GM18868 (cell line): Measurements from ENCODE around the gene C2CD3.

ENCODE experiments used
- ATAC-seq: cut with Tn5 transposase; IDR thresholded peaks from one replicate; pipeline ENCODE4 v1.9.1; 2021; ENCODE audit warnings: mild to moderate bottlenecking, moderate library complexity; ENCODE audit not compliant: unreplicated experiment

C2CD3 gene

DNA sequence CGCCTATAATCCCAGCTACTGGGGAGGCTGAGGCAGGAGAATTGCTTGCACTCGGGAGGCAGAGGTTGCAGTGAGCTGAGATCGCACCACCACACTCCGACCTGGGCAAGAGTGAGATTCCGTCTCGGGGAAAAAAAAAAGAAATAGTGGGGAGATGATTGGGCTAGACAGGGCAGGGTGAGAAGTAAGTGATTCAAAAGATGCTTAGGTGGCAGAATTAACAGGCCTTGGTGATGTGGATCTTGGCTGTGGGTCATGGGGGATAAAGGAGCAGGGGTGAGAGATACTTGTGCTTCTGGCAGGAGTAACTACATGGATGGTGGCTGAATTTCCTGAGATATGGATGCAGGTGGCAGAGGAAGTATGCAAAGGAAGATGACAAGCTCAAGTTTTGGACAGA is 148.8 kb downstream of the C2CD3 start:
- no peak for ATAC-seq

DNA sequence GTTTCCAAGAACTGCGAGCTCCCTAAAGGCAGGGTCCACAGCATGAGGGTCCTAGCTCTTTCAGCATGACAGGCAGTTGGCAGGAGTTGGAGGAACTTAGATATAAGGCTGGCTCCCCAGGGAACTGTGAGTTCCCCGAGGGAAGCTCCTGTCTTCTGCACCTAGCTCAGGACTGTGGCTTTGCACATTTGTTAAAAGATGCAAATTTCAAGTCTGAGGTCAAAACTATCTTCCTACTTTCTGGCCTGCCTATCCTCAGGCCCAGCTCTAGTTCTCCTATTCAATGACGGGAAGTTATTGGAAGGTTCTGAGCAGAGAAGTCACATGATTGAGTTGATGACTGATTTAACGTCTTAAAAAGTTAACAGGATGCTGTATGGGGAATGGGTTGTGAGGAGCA is 150.3 kb downstream of the C2CD3 start:
- ATAC-seq: no peak

DNA sequence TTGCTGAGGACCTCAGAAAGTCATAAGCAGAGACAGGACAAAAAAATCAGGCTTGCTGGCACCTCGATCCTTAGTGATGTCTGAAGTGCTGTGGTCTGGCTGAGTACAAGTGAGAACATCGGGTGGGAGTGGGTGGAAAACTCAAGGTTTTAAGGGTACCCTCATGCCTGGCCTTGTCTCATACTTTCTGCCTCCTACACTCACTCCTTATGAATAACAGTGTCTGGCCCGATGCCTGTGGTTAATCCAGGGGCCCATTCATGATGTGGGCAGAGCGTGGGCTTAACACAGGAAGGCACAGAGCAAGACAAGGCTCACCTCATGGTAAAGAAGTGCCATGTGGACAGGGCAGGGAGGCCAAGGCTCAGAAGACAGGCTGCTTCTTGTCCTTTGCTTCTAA is 150.9 kb downstream of the C2CD3 start:
- ATAC-seq: no peak

DNA sequence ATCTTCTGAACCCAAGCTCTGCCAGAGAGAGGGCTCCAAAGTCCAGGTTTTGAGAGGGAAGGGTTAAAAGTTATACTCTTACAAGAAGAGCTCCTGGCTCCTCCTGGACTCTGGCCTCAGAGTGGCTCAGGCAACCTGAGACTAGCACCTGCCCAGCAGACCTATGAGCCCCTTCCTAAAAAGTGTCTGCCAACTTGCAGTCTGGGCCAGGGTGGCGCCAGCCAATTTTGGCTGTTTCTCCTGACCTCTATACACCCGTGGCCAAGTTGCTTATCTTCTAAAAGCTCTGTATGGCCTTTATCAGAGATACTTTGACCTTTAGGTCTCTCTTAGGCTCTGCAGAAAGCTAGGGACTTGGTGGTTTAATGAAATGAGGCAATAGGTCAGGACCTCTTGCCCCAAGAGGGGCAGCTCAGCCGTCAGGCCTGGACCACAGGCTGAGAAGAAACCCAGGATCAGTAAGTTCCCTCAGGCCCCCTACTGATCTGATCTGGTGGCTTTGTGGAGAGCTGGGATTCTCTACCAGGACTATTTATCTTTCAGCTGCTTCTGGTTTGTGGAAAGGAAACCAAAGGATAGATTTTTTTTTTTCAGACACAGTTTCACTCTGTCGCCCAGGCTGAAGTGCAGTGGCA is 151.6 kb downstream of the C2CD3 start:
- ATAC-seq: no peak

DNA sequence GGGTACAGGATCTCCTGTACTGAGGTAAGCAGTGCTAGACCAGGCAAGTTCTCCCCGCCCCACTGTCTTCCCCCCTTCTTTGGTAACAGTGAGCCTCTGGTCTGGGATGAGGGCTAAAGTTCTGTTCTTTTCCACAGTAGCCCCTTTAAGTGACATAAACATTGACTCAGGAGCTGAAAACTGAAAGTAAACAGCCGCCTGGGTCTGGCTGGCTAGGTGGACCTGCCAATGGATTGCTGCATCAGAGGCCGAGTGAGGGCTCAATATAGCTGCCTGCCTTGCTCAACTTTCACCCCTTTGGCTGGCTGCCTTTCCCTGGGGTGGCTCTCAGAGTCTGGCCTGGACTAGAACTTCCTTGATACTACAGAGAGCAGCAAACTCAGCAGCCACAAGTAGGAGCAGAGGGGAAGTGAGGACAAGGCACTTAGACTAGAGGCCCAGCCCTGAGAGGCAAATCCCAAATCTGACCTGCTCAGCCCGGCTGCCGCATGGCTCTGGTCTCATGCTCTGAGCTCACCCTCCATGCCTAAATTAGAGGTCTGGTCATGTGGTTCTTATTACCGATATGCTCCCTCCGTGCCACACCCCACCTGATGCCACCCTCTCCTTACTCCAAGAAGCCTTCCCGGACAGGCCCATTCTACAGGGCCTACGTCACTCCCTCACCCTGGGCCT is 152.3 kb downstream of the C2CD3 start:
- no peak for ATAC-seq

DNA sequence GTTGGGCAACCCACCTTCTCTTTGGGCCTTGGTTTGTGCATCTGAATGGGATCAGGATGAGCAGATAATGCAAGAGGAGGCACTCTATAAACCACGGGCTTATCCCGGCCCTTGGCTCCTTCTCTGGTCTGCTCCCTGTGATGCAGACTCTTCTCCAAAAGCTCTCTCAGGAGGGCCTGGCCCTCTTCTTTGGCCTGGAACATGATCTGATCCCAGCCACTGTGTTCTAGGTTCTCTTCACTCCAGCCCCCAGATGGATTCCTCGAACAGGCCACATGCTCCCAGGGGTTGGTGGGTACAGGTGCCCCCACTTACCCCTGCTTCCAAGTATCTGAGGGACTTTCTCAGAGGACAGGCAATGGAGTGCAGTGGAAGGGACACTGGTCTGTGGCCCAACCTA is 153.2 kb downstream of the C2CD3 start:
- no peak for ATAC-seq

DNA sequence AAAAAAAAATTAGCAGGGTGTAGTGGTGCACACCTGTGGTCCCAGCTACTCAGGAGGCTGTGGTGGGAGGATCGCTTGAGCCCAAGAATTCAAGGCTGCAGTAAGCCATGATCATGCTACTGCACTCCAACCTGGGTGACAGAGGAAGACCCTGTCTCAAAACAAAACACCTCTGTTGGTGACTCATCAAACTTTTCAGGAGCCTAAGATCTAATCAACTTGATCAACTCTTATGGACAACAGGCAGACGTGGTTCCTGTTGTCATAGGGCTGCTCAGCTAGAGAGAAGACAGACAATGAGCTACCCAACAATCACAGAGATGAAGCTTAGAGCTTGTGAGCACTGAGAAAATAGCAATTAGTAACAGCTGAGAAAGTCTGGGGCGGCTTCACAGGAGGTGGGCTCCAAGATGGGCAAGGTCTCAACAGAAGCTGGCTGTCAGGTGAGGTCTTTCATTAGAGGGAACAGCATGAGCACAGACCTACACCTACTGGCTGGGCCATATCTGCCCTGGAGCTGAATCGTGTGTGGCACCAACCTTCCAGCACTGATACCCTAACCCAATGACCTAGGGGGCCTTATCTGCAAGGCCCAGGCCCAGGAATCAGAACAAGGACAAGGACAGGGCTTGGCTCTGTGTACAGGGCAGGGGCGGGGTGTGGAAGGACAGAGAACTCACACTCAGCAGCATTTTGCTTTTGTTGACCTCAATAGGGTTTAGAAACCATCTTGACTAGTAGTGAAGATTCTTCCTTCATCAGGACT is 154.7 kb downstream of the C2CD3 start:
- no peak for ATAC-seq

DNA sequence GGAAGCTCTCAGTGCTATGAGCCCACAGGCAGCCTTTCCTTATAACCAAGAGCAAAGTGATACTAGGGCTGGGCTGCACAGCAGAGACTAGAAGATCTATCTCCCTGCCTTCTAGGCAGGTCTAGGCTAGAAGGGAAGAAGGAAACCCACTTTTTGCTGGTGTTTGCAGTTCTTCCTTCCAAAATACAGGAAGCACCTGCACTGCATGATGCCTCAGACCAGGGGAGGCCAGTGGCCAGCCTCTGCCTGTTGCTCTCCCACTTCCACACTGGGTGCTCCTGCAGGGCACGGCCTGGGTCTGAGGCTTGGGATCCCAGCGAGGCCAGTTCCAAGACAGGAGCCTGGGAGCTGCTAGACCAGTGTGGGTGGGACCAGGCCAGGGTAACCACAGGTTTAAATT is 155.9 kb downstream of the C2CD3 start:
- no peak for ATAC-seq

DNA sequence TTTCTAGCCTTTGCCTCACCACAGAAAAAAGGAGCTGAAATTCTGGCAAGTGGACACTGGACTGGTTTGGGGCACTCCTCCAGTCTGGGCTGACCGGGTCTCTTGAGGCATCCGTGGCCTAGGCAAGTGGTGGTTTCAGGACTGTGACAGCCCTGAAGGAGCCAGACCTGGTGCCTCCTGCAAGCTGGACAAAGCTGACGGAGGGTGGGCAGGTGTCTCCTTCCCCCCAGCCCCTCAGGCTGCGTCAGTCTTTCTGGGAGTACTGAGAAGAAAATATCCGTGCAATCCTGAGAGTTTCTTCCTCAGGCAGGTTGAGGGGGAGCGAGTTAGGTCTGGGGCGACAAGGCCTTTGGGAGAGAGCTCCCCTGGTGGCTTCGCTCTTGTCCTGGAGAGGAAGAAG is 157.7 kb downstream of the C2CD3 start:
- ATAC-seq: no peak

DNA sequence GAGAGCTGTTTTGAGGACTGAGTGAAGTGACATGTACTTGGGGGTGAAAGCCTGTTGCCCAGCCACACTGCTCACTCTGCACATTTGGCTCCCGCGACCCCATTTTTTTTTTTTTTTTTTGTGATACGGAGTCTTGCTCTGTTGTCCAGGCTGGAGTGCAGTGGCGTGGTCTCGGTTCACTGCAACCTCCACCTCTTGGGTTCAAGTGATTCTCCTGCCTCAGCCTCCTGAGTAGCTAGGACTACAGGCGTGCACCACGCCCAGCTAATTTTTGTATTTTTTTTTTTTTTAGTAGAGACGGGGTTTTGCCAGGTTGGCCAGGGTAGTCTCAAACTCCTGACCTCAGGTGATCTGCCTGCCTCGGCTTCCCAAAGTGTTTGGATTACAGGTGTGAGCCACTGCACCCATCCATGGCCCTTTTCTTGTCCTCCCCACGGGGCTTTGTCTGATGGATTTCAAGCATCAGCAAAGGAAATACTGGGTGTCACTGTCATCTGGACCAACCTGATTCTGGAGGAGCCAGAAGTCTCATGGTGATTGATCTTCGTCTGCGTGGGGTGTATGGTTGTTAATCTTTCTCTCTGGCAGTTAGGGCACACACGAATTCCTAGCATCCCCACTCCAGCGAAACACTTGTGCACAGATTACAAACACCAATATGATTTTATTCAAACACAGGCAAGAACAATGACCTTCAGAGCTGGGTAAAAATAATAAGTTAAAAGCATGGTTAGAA is 158.6 kb downstream of the C2CD3 start:
- no peak for ATAC-seq

DNA sequence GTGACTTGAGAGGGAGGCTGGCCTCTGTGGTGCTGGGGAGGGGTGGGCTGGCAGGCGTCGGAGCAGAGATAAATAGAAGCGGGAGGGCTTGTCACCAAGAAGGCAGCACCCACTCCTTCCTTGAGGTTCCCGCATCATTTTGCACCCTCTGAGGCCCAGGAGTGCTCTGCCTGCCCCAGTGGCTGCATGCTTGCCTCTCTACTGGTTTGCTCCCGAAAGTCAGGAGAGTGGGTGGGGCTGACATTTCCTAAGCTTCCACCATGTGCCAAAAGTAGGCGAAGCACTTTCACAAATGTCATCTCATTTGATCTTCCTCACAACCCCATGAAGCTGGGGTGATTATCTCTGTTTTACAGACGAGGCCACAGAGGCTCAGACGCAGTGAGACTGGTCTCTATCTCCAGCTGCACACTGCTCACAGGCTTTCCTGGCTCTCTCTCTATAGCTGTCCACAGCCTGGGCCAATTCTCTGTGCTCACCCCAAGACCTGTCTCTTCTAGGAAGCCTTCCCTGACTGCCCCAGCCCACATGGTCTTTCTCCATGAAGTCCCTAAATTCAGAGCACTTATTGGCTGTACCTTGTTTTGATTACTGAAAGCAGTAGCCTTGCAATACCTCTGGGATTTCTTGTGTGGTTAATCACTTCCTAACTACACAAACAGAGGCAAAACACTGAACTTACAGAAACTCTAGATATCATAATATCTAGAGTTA is 159.3 kb downstream of the C2CD3 start:
- no peak for ATAC-seq

DNA sequence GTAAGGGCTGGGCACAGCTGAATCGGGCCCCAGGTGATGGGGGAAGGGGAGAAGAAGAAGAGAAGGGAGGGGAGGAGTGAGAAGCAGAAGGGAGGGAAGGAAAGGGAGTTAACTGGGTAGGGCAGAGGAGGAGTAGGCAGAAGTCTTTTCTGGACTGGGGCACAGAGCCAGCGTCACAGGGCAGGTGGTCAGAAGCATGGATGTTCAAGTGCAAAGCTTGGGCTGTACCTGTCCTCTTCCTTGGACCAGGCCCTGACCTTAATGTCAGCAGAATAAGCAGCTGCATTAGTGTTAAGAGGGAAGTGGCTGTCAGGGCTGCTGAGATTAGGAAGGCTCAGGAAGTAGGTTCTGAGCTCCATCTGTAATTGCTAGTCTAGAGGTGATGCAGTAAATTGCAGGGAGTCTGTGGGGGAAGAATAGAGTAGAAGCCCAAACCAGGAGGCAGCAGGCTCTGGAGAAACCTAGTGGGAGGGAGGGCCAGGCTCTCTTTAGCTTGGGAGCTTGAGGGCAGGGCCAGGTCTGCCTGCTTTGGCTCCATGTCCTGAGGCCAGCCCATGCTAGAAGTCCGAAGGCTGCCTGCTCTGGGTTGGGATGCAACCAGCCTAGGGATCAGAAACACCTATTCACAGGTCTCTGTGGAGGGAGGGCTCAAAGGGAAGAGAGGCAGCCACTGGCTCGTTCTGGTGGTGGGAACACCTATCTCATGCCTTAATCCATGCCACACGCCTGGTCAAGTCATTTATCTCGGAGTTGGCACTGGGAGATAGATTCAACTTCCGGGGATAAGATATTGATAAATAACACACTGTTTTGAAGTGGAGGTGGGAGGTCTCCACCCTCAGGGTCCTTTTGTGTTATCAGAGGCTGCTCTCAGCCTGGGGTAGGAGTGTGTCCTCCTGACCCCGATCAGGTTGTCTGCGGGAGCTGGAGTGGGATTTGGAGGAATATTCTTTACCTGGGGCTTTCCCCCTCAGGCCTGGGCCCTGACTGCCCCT is 160.2 kb downstream of the C2CD3 start:
- no peak for ATAC-seq

DNA sequence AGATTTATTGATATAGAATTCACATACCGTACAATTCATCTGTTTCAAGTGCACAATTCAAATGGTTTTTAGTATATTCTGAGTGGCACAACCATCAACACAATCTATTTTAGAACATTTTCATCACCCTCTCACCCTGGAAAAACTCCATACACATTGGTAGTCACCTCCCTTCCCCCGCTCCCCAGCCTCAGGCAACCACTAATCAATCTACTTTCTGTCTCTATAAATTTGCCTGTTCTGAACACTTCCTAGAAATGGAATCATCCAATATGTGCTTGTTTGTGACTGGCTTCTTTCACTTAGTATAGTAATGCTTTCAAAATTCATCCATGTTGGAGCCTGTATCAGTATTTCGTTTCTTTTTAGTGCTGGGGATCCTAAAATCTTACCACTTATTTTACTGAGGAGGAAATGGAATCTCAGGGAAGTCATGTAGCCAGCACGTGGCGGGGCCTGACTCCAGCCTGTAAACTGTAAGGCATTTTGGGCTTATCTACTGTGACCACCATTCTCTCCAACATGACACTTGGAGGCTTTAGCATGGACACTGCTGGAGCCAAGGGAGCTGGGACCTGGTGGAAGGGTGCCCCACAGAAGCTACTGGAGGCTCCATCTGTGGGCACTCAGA is 161.0 kb downstream of the C2CD3 start:
- no peak for ATAC-seq

DNA sequence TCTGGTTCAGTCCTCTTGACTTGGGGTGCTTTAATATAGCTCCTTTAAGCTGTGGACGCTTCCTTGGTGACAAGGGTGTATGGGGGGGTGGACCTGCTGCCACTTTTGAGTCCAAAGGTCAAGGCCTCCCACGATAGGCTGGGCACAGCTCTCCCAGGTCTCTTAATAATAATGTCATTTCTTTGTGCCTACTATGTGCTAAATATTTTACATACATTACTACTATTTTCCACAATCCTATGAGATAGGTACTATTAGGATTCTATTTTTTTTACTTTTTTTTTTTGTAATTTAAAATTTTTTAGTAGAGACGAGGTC is 161.6 kb downstream of the C2CD3 start:
- ATAC-seq: no peak

DNA sequence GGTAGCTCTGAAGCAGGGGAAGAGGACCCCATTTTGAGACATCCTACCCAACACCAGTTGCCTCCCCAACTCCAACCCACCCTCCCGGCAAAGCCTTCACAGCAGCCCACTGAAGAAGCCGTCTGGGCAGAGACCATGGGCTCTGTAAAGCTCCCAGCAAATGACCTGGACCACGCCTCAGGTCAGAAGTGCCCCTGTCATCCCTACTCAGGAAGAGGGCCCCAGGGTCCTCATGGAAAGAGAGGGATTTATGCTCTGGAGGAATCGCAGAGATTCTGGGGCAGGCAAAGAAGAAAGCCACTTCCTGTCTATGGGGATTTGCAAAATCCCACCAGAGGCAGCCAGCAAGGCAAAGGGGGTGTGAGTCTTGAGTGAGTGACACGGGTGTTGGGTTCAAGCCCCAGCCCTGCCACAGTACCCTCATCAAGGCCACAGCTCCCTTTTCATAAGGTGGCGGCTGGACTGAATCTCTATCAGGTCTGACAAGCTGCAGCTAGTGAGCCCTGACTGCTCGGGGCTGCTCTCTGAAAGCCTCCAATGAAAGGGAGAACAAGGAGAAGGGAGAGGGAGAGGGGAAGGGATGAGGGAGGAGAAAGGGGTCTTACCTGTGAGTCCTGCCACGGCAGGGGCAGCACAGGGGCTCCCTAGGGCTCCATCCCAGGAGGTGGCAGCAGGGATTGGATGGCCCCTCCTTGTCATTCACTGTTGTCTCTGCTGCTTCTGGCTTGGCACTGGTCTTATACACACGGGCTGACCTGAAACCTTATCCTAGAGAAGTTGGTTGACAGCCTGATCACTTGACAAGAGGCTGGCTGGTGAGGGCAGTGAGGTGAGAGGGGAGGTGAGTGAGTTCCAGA is 162.2 kb downstream of the C2CD3 start, which contains the start of gene UCP3:
UCP3 (minus strand) TSS at position 713 of the 857 bp plus-strand sequence. CDS start 2,043 bp downstream, outside the sequence.
- ATAC-seq: no peak

DNA sequence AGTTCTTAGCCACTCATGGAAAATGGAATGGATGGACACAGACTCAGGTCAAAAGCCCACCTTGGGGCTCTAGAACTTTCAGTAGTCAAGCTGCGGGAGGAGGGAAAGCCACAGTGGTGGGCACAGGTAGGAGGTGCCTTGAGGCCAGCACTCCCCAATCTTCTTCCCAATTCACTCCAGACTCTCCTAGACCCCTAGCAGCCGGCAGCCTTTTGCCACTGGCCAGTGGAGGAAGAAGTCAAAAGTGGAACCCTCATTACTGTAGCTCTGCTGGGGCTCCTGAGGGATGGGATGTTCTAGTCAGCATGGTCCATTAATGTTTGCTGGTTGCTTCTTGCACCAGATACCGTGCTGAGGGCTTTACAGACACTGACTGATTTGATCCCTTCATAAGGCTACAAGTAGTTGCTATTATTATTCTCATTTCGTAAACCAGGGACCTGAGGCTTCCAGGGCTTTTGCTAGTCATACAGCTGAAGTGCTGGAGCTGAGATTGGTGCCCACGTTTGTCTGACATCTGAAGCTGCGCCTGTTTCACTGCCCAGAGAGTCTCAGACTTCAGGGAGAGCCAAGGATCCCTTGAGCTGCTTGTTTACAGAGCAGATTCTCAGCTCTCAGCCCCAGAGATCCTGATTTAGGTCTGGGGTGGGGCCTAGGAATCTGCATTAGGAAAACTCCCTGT is 163.0 kb downstream of the C2CD3 start:
- no peak for ATAC-seq

DNA sequence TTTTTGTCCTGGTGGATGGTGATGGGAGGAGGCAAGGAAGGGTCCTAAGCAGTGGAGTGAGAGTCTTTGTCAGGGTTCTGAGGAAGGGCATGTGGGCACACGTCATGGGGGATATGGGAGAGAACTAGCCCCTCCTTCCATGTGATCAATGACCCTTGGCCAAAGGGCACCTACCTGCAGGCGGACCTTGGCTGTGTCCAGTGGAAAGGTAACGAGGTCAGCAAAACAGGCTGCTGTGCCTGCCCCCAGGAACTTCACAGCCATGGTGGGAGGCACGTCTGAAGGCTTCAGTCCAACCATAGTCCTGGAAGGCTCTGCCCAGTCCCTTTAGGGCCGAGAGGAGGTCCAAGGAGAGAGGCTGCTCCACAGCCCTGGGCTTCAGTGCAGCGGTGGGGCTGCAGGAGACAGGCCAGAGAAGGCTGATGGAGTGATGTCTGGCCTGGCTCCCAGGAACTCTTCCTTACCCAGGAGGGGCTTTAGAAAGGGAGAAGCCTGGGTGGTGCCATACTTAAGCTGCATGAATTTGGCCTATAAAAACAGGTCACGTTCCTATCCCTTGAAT is 164.0 kb downstream of the C2CD3 start:
- no peak for ATAC-seq
